HepG2 (cell line): Measurements from ENCODE around the gene KATNB1. TPM values are rescaled to one million over a fixed set of nuclear protein-coding genes. Genes with fewer than 3 reads are reported as not detected.

Experiments
- BRCA1 ChIP-seq: sonication (generic); formaldehyde crosslinking; IDR thresholded peaks from 2 replicates; pipeline ENCODE4 v1.4.0; 2020; ENCODE audit warnings: missing genetic modification reagents
- FOXK1 ChIP-seq: sonication (generic); formaldehyde crosslinking; IDR thresholded peaks from 2 replicates; pipeline ENCODE4 v1.4.0; 2020; ENCODE audit warnings: low read depth, missing genetic modification reagents, borderline replicate concordance
- LBX2 ChIP-seq: sonication (generic); formaldehyde crosslinking; IDR thresholded peaks from 2 replicates; pipeline ENCODE4 v1.5.0; 2020; ENCODE audit warnings: missing genetic modification reagents, mild to moderate bottlenecking, borderline replicate concordance
- NR2F6 ChIP-seq, 2 experiments: IDR thresholded peaks; 2 replicates each; pipeline ENCODE4 v1.6.1; 2016; ENCODE audit warnings: antibody characterized with exemption in 1 of 2, mild to moderate bottlenecking in 1 of 2
- PLSCR1 ChIP-seq: sonication (generic); formaldehyde crosslinking; IDR thresholded peaks from 2 replicates; pipeline ENCODE4 v1.5.0; 2020; ENCODE audit warnings: missing genetic modification reagents, mild to moderate bottlenecking, borderline replicate concordance
- TFE3 ChIP-seq: IDR thresholded peaks from 2 replicates; pipeline ENCODE4 v1.6.1; 2016
- ZBTB7B ChIP-seq: sonication (generic); formaldehyde crosslinking; IDR thresholded peaks from 2 replicates; pipeline ENCODE4 v1.4.0; 2020; ENCODE audit warnings: missing genetic modification reagents
- ZMAT5 ChIP-seq: sonication (generic); formaldehyde crosslinking; IDR thresholded peaks from 2 replicates; pipeline ENCODE4 v1.5.0; 2020; ENCODE audit warnings: mild to moderate bottlenecking, low read depth, missing genetic modification reagents, borderline replicate concordance
- ZNF276 ChIP-seq: sonication (generic); formaldehyde crosslinking; IDR thresholded peaks from 2 replicates; pipeline ENCODE4 v1.4.0; 2020; ENCODE audit warnings: mild to moderate bottlenecking, low read depth, missing genetic modification reagents
- ZNF318 ChIP-seq: sonication (generic); formaldehyde crosslinking; IDR thresholded peaks from 2 replicates; pipeline ENCODE4 v1.4.0; 2020; ENCODE audit warnings: mild to moderate bottlenecking, missing genetic modification reagents
- ZNF674 ChIP-seq: sonication (generic); formaldehyde crosslinking; IDR thresholded peaks from 2 replicates; pipeline ENCODE4 v1.5.0; 2020; ENCODE audit warnings: low read depth, mild to moderate bottlenecking, missing genetic modification reagents
- ZNF781 ChIP-seq: sonication (generic); formaldehyde crosslinking; IDR thresholded peaks from 2 replicates; pipeline ENCODE4 v1.5.1; 2020; ENCODE audit warnings: borderline replicate concordance, mild to moderate bottlenecking, missing genetic modification reagents; ENCODE audit errors: not compliant biosample characterization
- polyA plus RNA-seq, 8 experiments: library from polyadenylated mRNA; depleted of rRNA in 3 of 8; stranded (reverse) in 7 of 8; unstranded in 1 of 8; fragments of >200 nt; fragmentation: Illumina TruSeq in 4 of 8; extraction: Trizol in 4 of 8; gene quantifications; 2 replicates each; pipeline versions ENCODE4 v1.2.1 to v1.2.3, GENCODE V29; 2011 to 2016; ENCODE audit warnings: low read depth in 4 of 8, missing spikeins in 1 of 8, mixed read lengths in 1 of 8; ENCODE audit not compliant: insufficient read depth in 1 of 8
- total RNA-seq, 5 experiments: library from RNA; depleted of rRNA; stranded (reverse); fragments of >200 nt; fragmentation: Illumina TruSeq; extraction: Trizol; gene quantifications; 2 replicates each; pipeline ENCODE4 v1.2.3, GENCODE V29; 2016; ENCODE audit warnings: low read depth in 1 of 5

KATNB1 gene
- total and polyA plus RNA-seq, 2 of the 13 experiments (the other 11 are each of a cell fraction or from before 2014, with no cell fraction given) = 31.5 to 43.5 TPM

- TF ChIP-seq ZMAT5 (CRISPR knock-in tag) (no peak), NR2F6 (IDR thresholded peaks at IDR 0.05) (peak; percentile 29; the same call in 1 of the 2 replicates), NR2F6 (CRISPR knock-in tag; IDR thresholded peaks at IDR 0.05) (peak; percentile 29; the same call in 1 of the 2 replicates), LBX2 (CRISPR knock-in tag) (no peak), TFE3 (CRISPR knock-in tag) (peak; percentile 12; the same call in 1 of the 2 replicates), ZBTB7B (CRISPR knock-in tag) (peak; percentile 45; the same call in 1 of the 2 replicates), ZNF674 (CRISPR knock-in tag) (no peak), BRCA1 (CRISPR knock-in tag) (0 out of 2 replicates have a peak, but pooled peaks have one; percentile 21), ZNF276 (CRISPR knock-in tag) (peak; percentile 48; the same call in 1 of the 2 replicates), PLSCR1 (no peak), ZNF318 (CRISPR knock-in tag) (0 out of 2 replicates have a peak, but pooled peaks have one; percentile 46), ZNF781 (CRISPR knock-in tag) (no peak), FOXK1 (CRISPR knock-in tag) (peak; percentile 43; the same call in 1 of the 2 replicates)
Measured at GRCh38 chr16:57704011-57704904, 31.3 kb upstream of the KATNB1 start (continued).
